GM21360 (cell line): ENCODE results near the gene GDPD4.

Experiments
- ATAC-seq: cut with Tn5 transposase; IDR thresholded peaks from one replicate; pipeline ENCODE4 v1.9.1; 2021; ENCODE audit warnings: mild to moderate bottlenecking, moderate library complexity; ENCODE audit not compliant: unreplicated experiment

The GDPD4 gene

GRCh38 chr11:77191823-77192495 is 109.5 kb downstream of the GDPD4 start:
- ATAC-seq, result no peak

- ATAC-seq, result no peak
Measured at GRCh38 chr11:77191429-77191822, 110.1 kb downstream of the GDPD4 start.

GRCh38 chr11:77190331-77191075 is 111.0 kb downstream of the GDPD4 start:
- no peak for ATAC-seq

- no peak for ATAC-seq
Measured at GRCh38 chr11:77189588-77190210, 111.8 kb downstream of the GDPD4 start.

GRCh38 chr11:77188633-77189491 is 112.6 kb downstream of the GDPD4 start:
- ATAC-seq, result no peak

- ATAC-seq, result no peak
Measured at GRCh38 chr11:77187776-77188632, 113.5 kb downstream of the GDPD4 start.

- ATAC-seq, result no peak
Measured at GRCh38 chr11:77187111-77187750, 114.3 kb downstream of the GDPD4 start.

- no peak for ATAC-seq
Measured at GRCh38 chr11:77186302-77186701, 115.2 kb downstream of the GDPD4 start.

GRCh38 chr11:77184136-77184860 is 117.2 kb downstream of the GDPD4 start:
- ATAC-seq, result no peak

GRCh38 chr11:77183431-77183984 is 118.0 kb downstream of the GDPD4 start:
- ATAC-seq, result no peak

GRCh38 chr11:77182542-77183430 is 118.7 kb downstream of the GDPD4 start:
- ATAC-seq, result no peak

GRCh38 chr11:77181799-77182541 is 119.5 kb downstream of the GDPD4 start:
- ATAC-seq, result no peak

GRCh38 chr11:77181226-77181625 is 120.3 kb downstream of the GDPD4 start:
- ATAC-seq, result no peak

GRCh38 chr11:77180346-77180745 is 121.1 kb downstream of the GDPD4 start:
- no peak for ATAC-seq

- ATAC-seq, result no peak
Measured at GRCh38 chr11:77179681-77180080, 121.8 kb downstream of the GDPD4 start.

GRCh38 chr11:77179048-77179447 is 122.4 kb downstream of the GDPD4 start:
- ATAC-seq, result no peak

- ATAC-seq, result no peak
Measured at GRCh38 chr11:77178150-77178549, 123.3 kb downstream of the GDPD4 start.
